Osteoblast (primary cell): ENCODE results near the gene STIM2. TPM values are rescaled to one million over a fixed set of nuclear protein-coding genes. Genes with fewer than 3 reads are reported as not detected.

ENCODE experiments used
- DNase-seq: peaks from one replicate; pipeline ENCODE4 v3.0.0; 2011; ENCODE audit warnings: low spot score, mixed read lengths; ENCODE audit not compliant: insufficient read length; ENCODE audit errors: missing footprints
- H2AFZ ChIP-seq: 2 replicates; pipeline ENCODE4 v1.6.0; 2011; ENCODE audit warnings: mild to moderate bottlenecking, low read length
- H3K27ac ChIP-seq: 2 replicates; pipeline ENCODE4 v1.5.1; 2011; ENCODE audit warnings: mild to moderate bottlenecking, low read depth, low read length, moderate library complexity
- H3K27me3 ChIP-seq: 2 replicates; pipeline ENCODE4 v1.6.0; 2012; ENCODE audit warnings: mild to moderate bottlenecking, control low read depth, inconsistent platforms, low read length, moderate library complexity; ENCODE audit not compliant: insufficient read depth
- H3K36me3 ChIP-seq: 2 replicates; pipeline ENCODE4 v1.5.1; 2011; ENCODE audit warnings: mild to moderate bottlenecking, low read length, control low read depth, moderate library complexity; ENCODE audit not compliant: insufficient read depth
- H3K4me1 ChIP-seq: 2 replicates; pipeline ENCODE4 v1.5.1; 2011; ENCODE audit warnings: mild to moderate bottlenecking, low read length, control low read depth, moderate library complexity; ENCODE audit not compliant: insufficient read depth
- H3K4me2 ChIP-seq: 2 replicates; pipeline ENCODE4 v1.6.0; 2011; ENCODE audit warnings: mild to moderate bottlenecking, low read length; ENCODE audit not compliant: insufficient read depth
- H3K4me3 ChIP-seq: fragments of 200-600 bp; sonication (generic); 3 replicates; pipeline ENCODE4 v1.5.1; 2012; ENCODE audit warnings: mild to moderate bottlenecking, low read length, inconsistent platforms; ENCODE audit not compliant: insufficient read depth
- H3K79me2 ChIP-seq: 2 replicates; pipeline ENCODE4 v1.6.0; 2012; ENCODE audit warnings: mild to moderate bottlenecking, low read length, control low read depth, inconsistent platforms; ENCODE audit not compliant: insufficient read depth
- H3K9me3 ChIP-seq: 2 replicates; pipeline ENCODE4 v1.5.1; 2011; ENCODE audit warnings: low read depth, low read length, control low read depth
- H4K20me1 ChIP-seq: 2 replicates; pipeline ENCODE4 v1.6.0; 2012; ENCODE audit warnings: mild to moderate bottlenecking, low read length, control low read depth; ENCODE audit not compliant: insufficient read depth
- CTCF ChIP-seq: IDR thresholded peaks from 2 replicates; pipeline ENCODE4 v1.5.1; 2011; ENCODE audit warnings: mild to moderate bottlenecking, low read depth, low read length, moderate library complexity; ENCODE audit errors: extremely low read depth
- total RNA-seq: library from RNA; depleted of rRNA; stranded (reverse); fragments of >200 nt; gene quantifications from 2 replicates; pipeline ENCODE4 v1.2.3, GENCODE V29; 2012

STIM2 gene
- total RNA-seq, 1 donor, result 14.8 TPM

GRCh38 chr4:26943391-26943790 is 82.8 kb downstream of the STIM2 start:
- no peak overlapping the region for H3K27ac ChIP-seq
- H3K79me2 ChIP-seq, result peaks cover 21% of the 10 kb centered on the region
- H3K4me1 ChIP-seq, result no peaks in the 10 kb centered on the region
- no peaks in the 10 kb centered on the region for H3K27me3 ChIP-seq
- H3K36me3 ChIP-seq, result no peaks in the 10 kb centered on the region
- TF ChIP-seq CTCF, result no peak
- no peak overlapping the region for H3K4me3 ChIP-seq
- no peaks in the 10 kb centered on the region for H3K9me3 ChIP-seq
- peaks cover 2% of the 10 kb centered on the region for H4K20me1 ChIP-seq
- no peak overlapping the region for H2AFZ ChIP-seq
- DNase-seq, result no peak
- no peak overlapping the region for H3K4me2 ChIP-seq

- Histone ChIP-seq H3K4me2 (no peak overlapping the region), H3K4me3 (no peak overlapping the region), H3K9me3 (no peaks in the 10 kb centered on the region), H3K27me3 (no peaks in the 10 kb centered on the region), H3K27ac (no peak overlapping the region), H4K20me1 (no peaks in the 10 kb centered on the region), H3K79me2 (peaks cover 11% of the 10 kb centered on the region), H3K36me3 (no peaks in the 10 kb centered on the region), H3K4me1 (no peaks in the 10 kb centered on the region), H2AFZ (no peak overlapping the region)
- DNase-seq, result no peak
- TF ChIP-seq CTCF, result no peak
Observed at GRCh38 chr4:26945794-26946193, 85.2 kb downstream of the STIM2 start.

GRCh38 chr4:26947318-26947717 is 86.7 kb downstream of the STIM2 start:
- Histone ChIP-seq H3K4me2 (no peak overlapping the region), H2AFZ (no peak overlapping the region), H3K4me3 (no peak overlapping the region), H3K4me1 (no peaks in the 10 kb centered on the region), H3K9me3 (no peaks in the 10 kb centered on the region), H4K20me1 (no peaks in the 10 kb centered on the region), H3K27me3 (no peaks in the 10 kb centered on the region), H3K36me3 (no peaks in the 10 kb centered on the region), H3K27ac (no peak overlapping the region), H3K79me2 (peaks cover 11% of the 10 kb centered on the region)
- DNase-seq, result no peak
- no peak for TF ChIP-seq CTCF

GRCh38 chr4:26950446-26950845 is 89.8 kb downstream of the STIM2 start:
- H3K4me2 ChIP-seq, result no peak overlapping the region
- no peaks in the 10 kb centered on the region for H3K36me3 ChIP-seq
- H3K27me3 ChIP-seq, result no peaks in the 10 kb centered on the region
- no peak overlapping the region for H2AFZ ChIP-seq
- H3K9me3 ChIP-seq, result no peaks in the 10 kb centered on the region
- no peak for TF ChIP-seq CTCF
- no peaks in the 10 kb centered on the region for H4K20me1 ChIP-seq
- peaks cover 11% of the 10 kb centered on the region for H3K79me2 ChIP-seq
- H3K4me1 ChIP-seq, result peaks cover 8% of the 10 kb centered on the region
- no peak overlapping the region for H3K27ac ChIP-seq
- no peak overlapping the region for H3K4me3 ChIP-seq
- DNase-seq, result no peak
